GM23338 (cell line): ENCODE measurements around the gene MRGPRF. TPM values are rescaled to one million over a fixed set of nuclear protein-coding genes. Genes with fewer than 3 reads are reported as not detected.
"Not testable (repeated sequence)": the region's sequence is repeated elsewhere in the genome, so short reads cannot be mapped to it uniquely, and the experiment has no call there.

Experiments used
- ATAC-seq: fragments of 200-7000 bp; cut with Tn5 transposase; 3 replicates; pipeline ENCODE4 v1.9.1; 2020
- DNase-seq: peaks from one replicate; pipeline ENCODE4 v3.0.0-alpha.2; 2015; ENCODE audit warnings: low spot score
- H2AFZ ChIP-seq: fragments of 200-600 bp; sonication (generic); 2 replicates; pipeline ENCODE4 v1.8.0; 2016; ENCODE audit warnings: antibody characterized with exemption, mild to moderate bottlenecking, moderate library complexity
- H3F3A ChIP-seq: fragments of 200-600 bp; sonication (generic); replicated peaks from 2 replicates; pipeline ENCODE4 v1.8.0; 2017; ENCODE audit warnings: antibody characterized with exemption, mixed run types, low read depth
- H3K27ac ChIP-seq: fragments of 200-600 bp; sonication (generic); 2 replicates; pipeline ENCODE4 v1.6.1; 2016; ENCODE audit warnings: low read depth
- H3K27me3 ChIP-seq: fragments of 200-600 bp; sonication (generic); 2 replicates; pipeline ENCODE4 v1.8.0; 2016; ENCODE audit warnings: mild to moderate bottlenecking, mixed run types, moderate library complexity; ENCODE audit not compliant: insufficient read depth
- H3K36me3 ChIP-seq: fragments of 200-600 bp; sonication (generic); 2 replicates; pipeline ENCODE4 v1.8.0; 2016; ENCODE audit warnings: mild to moderate bottlenecking; ENCODE audit not compliant: insufficient read depth
- H3K4me1 ChIP-seq: fragments of 200-600 bp; sonication (generic); 2 replicates; pipeline ENCODE4 v1.8.0; 2016; ENCODE audit warnings: mild to moderate bottlenecking, moderate library complexity; ENCODE audit not compliant: insufficient read depth
- H3K4me2 ChIP-seq: fragments of 200-600 bp; sonication (generic); 2 replicates; pipeline ENCODE4 v1.7.1; 2017; ENCODE audit warnings: mixed run types
- H3K4me3 ChIP-seq: fragments of 200-600 bp; sonication (generic); 2 replicates; pipeline ENCODE4 v1.6.1; 2016; ENCODE audit warnings: mixed run types
- H3K79me2 ChIP-seq: fragments of 200-600 bp; sonication (generic); replicated peaks from 2 replicates; pipeline ENCODE4 v1.8.0; 2017; ENCODE audit warnings: mild to moderate bottlenecking; ENCODE audit not compliant: insufficient read depth
- H3K9me2 ChIP-seq: fragments of 200-600 bp; sonication (generic); 2 replicates; pipeline ENCODE4 v1.8.0; 2017; ENCODE audit not compliant: insufficient read depth
- H4K20me1 ChIP-seq: fragments of 200-600 bp; sonication (generic); replicated peaks from 2 replicates; pipeline ENCODE4 v1.8.0; 2017; ENCODE audit warnings: mild to moderate bottlenecking; ENCODE audit not compliant: insufficient read depth
- H3K27ac Mint-ChIP-seq: 2 replicates; pipeline ENCODE4 v1.8.0; 2020; ENCODE audit warnings: inconsistent platforms, mild to moderate bottlenecking, moderate library complexity, mixed read lengths
- H3K27me3 Mint-ChIP-seq: 3 replicates; pipeline ENCODE4 v1.8.0; 2022; ENCODE audit warnings: low read depth, mild to moderate bottlenecking, moderate library complexity, mixed read lengths, inconsistent platforms; ENCODE audit not compliant: insufficient read depth, poor library complexity
- H3K36me3 Mint-ChIP-seq: 3 replicates; pipeline ENCODE4 v1.8.0; 2021; ENCODE audit warnings: low read depth, mild to moderate bottlenecking, inconsistent platforms, moderate library complexity, mixed read lengths
- H3K4me1 Mint-ChIP-seq: 3 replicates; pipeline ENCODE4 v1.8.0; 2020; ENCODE audit warnings: mild to moderate bottlenecking, inconsistent platforms, mixed read lengths
- H3K4me3 Mint-ChIP-seq: 3 replicates; pipeline ENCODE4 v1.8.0; 2021; ENCODE audit warnings: moderate library complexity, mild to moderate bottlenecking, inconsistent platforms, mixed read lengths
- H3K9me3 Mint-ChIP-seq: 3 replicates; pipeline ENCODE4 v1.8.0; 2020; ENCODE audit warnings: moderate library complexity, mild to moderate bottlenecking, inconsistent platforms, mixed read lengths
- CTCF ChIP-seq, 2 experiments: fragments of 200-600 bp in 1 of 2; sonication (generic) in 1 of 2; conservative IDR thresholded peaks; 2 replicates each; pipeline versions ENCODE4 v1.5.1 to v1.6.1; 2016 to 2017; ENCODE audit warnings: antibody characterized with exemption in 2 of 2, low read depth in 2 of 2, mild to moderate bottlenecking in 2 of 2, moderate library complexity in 1 of 2
- EZH2 ChIP-seq: fragments of 200-600 bp; sonication (generic); IDR thresholded peaks from one replicate; pipeline ENCODE4 v1.8.0; 2017; ENCODE audit warnings: antibody characterized with exemption, mild to moderate bottlenecking, low read depth; ENCODE audit not compliant: unreplicated experiment
- STAT1 ChIP-seq: IDR thresholded peaks from one replicate; pipeline ENCODE4 v1.6.1; 2016; ENCODE audit warnings: antibody characterized with exemption; ENCODE audit not compliant: unreplicated experiment
- polyA plus RNA-seq: library from polyadenylated mRNA; unstranded; fragments of >200 nt; fragmentation: Nextera tagmentation; extraction: Ambion mirVana; gene quantifications from 2 replicates; pipeline ENCODE4 v1.2.1, GENCODE V29; 2016
- total RNA-seq: library from RNA; depleted of rRNA; stranded (reverse); fragments of >200 nt; shearing (Covaris generic); gene quantifications from 2 replicates; pipeline ENCODE4 v1.2.3, GENCODE V29; 2014
- TF ChIP-seq, protein P1 (sequence below): IDR thresholded peaks from 2 replicates; pipeline ENCODE4 v1.6.1; 2016; ENCODE audit warnings: antibody characterized with exemption

MRGPRF gene
- total and polyA plus RNA-seq, 2 experiments from 2014 or later: 3.3 to 9.0 TPM

DNA sequence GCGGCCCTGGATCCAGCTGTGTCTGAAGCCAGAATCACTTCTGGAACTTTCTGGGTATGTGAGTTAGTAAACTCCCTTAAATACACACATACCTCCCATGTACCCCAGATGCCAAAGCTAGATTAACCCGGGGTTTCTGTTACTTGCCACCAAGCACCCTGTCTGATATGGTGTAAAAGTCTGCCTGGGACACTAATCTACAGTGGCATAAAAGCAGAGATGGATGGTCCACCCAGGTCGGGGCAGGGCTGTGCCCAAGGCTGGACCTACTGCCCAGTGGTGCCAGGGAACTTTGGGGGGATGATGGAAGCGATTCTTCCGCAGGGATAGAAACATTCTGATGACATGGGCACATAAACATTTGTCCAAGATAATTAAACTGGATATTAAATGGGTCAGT, 12.7 kb downstream of the MRGPRF start (continued):
- TF ChIP-seq, protein P1, sequence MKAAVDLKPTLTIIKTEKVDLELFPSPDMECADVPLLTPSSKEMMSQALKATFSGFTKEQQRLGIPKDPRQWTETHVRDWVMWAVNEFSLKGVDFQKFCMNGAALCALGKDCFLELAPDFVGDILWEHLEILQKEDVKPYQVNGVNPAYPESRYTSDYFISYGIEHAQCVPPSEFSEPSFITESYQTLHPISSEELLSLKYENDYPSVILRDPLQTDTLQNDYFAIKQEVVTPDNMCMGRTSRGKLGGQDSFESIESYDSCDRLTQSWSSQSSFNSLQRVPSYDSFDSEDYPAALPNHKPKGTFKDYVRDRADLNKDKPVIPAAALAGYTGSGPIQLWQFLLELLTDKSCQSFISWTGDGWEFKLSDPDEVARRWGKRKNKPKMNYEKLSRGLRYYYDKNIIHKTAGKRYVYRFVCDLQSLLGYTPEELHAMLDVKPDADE: no peak
- TF ChIP-seq EZH2 (no peak), CTCF (conservative IDR thresholded peaks at IDR 0.05; ENCODE audit: low read depth in 2 of 2) (no peak), STAT1 (no peak)

DNA sequence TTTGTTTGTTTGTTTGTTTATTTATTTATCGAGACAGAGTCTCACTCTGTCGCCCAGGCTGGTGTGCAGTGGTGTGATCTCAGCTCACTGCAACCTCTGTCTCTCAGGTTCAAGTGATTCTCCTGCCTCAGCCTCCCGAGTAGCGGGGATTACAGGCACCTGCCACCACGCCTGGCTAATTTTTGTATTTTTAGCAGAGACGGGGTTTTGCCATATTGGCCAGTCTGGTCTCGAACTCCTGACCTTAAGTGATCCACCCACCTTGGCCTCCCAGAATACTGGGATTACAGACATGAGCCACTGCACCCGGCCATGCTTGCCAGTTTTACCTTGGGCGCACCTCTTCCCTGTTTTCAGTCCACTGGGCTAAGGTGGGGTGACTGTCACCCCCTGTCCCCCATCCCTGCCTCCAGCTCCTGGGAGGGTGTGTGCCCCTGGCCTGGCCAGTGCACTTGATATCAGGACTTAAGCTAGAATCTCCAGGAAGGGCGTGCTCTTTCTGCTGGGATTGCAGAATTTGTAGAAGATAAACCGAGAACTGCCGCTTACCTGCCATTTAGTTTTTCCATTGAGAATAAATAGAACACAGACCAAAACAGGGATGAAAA, 13.2 kb downstream of the MRGPRF start:
- H3K9me2 ChIP-seq, H3K4me1 Mint-ChIP-seq, DNase-seq, H3K9me3 Mint-ChIP-seq, H3K36me3 Mint-ChIP-seq, H3K79me2 ChIP-seq, H3F3A ChIP-seq, H3K4me3 Mint-ChIP-seq, H3K4me3 ChIP-seq, H2AFZ ChIP-seq, H3K4me2 ChIP-seq, H3K27me3 ChIP-seq, H3K27ac Mint-ChIP-seq, H3K36me3 ChIP-seq, ATAC-seq, H4K20me1 ChIP-seq, H3K4me1 ChIP-seq, H3K27ac ChIP-seq, H3K27me3 Mint-ChIP-seq: not testable (repeated sequence)

GRCh38 chr11:68999093-68999747, 13.8 kb downstream of the MRGPRF start:
- no peak for ATAC-seq
- peaks cover 5% of the 10 kb centered on the region; the same call in 2 of the 3 replicates for H3K4me1 Mint-ChIP-seq
- no peaks in the 10 kb centered on the region for H3K9me2 ChIP-seq
- H3K27ac ChIP-seq: no peak overlapping the region
- H3K4me3 ChIP-seq: no peak overlapping the region
- no peaks in the 10 kb centered on the region for H3K4me1 ChIP-seq
- H3K4me2 ChIP-seq: no peak overlapping the region
- no peak overlapping the region for H2AFZ ChIP-seq
- DNase-seq: no peak
- H4K20me1 ChIP-seq: no peaks in the 10 kb centered on the region
- no peaks in the 10 kb centered on the region for H3K9me3 Mint-ChIP-seq
- no peaks in the 10 kb centered on the region for H3K36me3 Mint-ChIP-seq
- no peaks in the 10 kb centered on the region for H3K27me3 ChIP-seq
- H3K27me3 Mint-ChIP-seq: peaks cover 4% of the 10 kb centered on the region
- no peaks in the 10 kb centered on the region for H3K79me2 ChIP-seq
- H3F3A ChIP-seq: no peaks in the 10 kb centered on the region
- no peak overlapping the region for H3K4me3 Mint-ChIP-seq
- no peak overlapping the region for H3K27ac Mint-ChIP-seq
- no peak for TF ChIP-seq CTCF (conservative IDR thresholded peaks at IDR 0.05; ENCODE audit: low read depth in 2 of 2)
- no peaks in the 10 kb centered on the region for H3K36me3 ChIP-seq
